Bronchial epithelial cell (primary cell): Measurements from ENCODE around the gene PARP8. TPM values are rescaled to one million over a fixed set of nuclear protein-coding genes. Genes with fewer than 3 reads are reported as not detected.

Experiments
- DNase-seq: peaks from one replicate; pipeline ENCODE4 v3.0.0-alpha.2; 2010; ENCODE audit warnings: low read depth
- FAIRE-seq: peaks from 2 replicates; lab custom pipeline; 2011; peaks lifted over from hg19 to GRCh38; lab: Jason Lieb, UNC
- H3K27me3 ChIP-seq: 2 replicates; pipeline ENCODE4 v1.5.1; 2011; ENCODE audit warnings: low read length; ENCODE audit not compliant: control insufficient read depth, insufficient read depth
- H3K36me3 ChIP-seq: 2 replicates; pipeline ENCODE4 v1.5.1; 2011; ENCODE audit warnings: low read length; ENCODE audit not compliant: control insufficient read depth, insufficient read depth
- H3K4me3 ChIP-seq: 2 replicates; pipeline ENCODE4 v1.5.1; 2011; ENCODE audit warnings: mild to moderate bottlenecking, low read depth, low read length, control low read depth
- total RNA-seq: library from RNA; depleted of rRNA; stranded (reverse); fragments of >200 nt; gene quantifications from 2 replicates; pipeline ENCODE4 v1.2.1, GENCODE V29; 2014
- TF ChIP-seq, protein P1 (sequence below): IDR thresholded peaks from 2 replicates; pipeline ENCODE4 v1.5.1; 2011; ENCODE audit warnings: mild to moderate bottlenecking, moderate library complexity, low read length, control low read depth, inconsistent platforms; ENCODE audit not compliant: insufficient read depth, severe bottlenecking

The PARP8 gene
- total RNA-seq, 1 donor from 2014 or later, result 14.5 TPM

DNA sequence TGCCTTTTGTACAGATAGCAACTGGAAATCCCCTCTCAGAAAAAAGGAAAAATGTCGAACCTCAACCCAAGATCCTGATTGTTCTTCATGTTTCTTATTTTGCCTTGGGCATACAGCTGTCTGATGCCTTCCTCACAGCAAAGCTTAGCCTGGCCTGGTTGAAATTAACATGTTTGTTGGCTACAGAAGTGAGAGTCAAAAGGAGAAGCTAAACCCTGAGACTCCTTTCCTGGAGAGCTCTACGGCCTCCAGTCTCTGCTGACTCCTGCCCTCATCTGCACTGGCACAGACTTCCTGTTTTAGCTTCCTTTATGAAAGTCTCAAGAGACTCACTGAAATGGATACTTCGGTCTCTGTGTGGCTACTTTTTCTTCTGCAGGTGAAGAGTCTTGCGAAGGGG lies 186.7 kb downstream of the PARP8 start:
- no peaks in the 10 kb centered on the region for H3K27me3 ChIP-seq
- FAIRE-seq (no peak), DNase-seq (no peak)
- no peak overlapping the region for H3K4me3 ChIP-seq
- TF ChIP-seq, protein P1, sequence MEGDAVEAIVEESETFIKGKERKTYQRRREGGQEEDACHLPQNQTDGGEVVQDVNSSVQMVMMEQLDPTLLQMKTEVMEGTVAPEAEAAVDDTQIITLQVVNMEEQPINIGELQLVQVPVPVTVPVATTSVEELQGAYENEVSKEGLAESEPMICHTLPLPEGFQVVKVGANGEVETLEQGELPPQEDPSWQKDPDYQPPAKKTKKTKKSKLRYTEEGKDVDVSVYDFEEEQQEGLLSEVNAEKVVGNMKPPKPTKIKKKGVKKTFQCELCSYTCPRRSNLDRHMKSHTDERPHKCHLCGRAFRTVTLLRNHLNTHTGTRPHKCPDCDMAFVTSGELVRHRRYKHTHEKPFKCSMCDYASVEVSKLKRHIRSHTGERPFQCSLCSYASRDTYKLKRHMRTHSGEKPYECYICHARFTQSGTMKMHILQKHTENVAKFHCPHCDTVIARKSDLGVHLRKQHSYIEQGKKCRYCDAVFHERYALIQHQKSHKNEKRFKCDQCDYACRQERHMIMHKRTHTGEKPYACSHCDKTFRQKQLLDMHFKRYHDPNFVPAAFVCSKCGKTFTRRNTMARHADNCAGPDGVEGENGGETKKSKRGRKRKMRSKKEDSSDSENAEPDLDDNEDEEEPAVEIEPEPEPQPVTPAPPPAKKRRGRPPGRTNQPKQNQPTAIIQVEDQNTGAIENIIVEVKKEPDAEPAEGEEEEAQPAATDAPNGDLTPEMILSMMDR, result no peak
- no peaks in the 10 kb centered on the region for H3K36me3 ChIP-seq

DNA sequence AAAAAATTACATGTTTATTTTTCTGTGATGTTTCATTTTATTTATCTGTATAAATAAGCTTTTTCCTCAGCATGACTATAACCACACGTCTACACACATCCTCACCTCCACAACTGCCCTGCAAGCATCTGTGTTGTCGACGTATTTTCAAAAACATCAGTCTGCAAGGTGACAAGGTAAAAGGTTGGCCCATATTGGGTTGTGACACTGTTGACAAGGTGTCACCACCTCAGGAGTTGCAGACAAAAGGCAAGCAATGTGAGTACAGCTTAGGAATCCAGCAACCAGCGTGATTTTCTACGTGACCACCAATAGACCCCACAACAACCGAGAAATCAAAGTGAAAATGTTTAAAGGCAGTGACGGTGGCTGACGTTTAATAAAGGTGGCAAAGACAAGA lies 187.6 kb downstream of the PARP8 start:
- Histone ChIP-seq H3K4me3 (no peak overlapping the region), H3K36me3 (no peaks in the 10 kb centered on the region), H3K27me3 (no peaks in the 10 kb centered on the region)
- TF ChIP-seq, protein P1, result no peak
- no peak for FAIRE-seq
- no peak for DNase-seq

DNA sequence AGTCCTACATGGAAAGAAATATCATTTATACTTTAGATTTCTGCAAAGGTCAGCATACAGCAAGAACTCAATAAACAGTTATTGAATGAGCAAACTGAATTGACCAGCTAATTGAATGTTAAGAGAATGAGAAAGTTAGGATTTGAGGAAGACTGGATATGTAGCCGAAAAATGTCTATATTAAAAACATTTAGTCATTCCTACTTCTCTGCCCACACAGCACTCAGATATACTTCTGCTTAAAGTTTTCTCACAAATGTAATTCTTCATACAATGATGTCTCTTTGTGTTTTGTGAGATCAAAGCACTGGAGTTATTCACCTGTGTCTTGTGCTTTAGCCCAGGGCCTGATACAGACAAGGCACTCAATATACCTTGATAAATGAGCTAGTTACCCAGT lies 188.6 kb downstream of the PARP8 start:
- no peaks in the 10 kb centered on the region for H3K27me3 ChIP-seq
- H3K36me3 ChIP-seq, result no peaks in the 10 kb centered on the region
- H3K4me3 ChIP-seq, result no peak overlapping the region
- DNase-seq, result no peak
- no peak for FAIRE-seq
- TF ChIP-seq, protein P1, result no peak

DNA sequence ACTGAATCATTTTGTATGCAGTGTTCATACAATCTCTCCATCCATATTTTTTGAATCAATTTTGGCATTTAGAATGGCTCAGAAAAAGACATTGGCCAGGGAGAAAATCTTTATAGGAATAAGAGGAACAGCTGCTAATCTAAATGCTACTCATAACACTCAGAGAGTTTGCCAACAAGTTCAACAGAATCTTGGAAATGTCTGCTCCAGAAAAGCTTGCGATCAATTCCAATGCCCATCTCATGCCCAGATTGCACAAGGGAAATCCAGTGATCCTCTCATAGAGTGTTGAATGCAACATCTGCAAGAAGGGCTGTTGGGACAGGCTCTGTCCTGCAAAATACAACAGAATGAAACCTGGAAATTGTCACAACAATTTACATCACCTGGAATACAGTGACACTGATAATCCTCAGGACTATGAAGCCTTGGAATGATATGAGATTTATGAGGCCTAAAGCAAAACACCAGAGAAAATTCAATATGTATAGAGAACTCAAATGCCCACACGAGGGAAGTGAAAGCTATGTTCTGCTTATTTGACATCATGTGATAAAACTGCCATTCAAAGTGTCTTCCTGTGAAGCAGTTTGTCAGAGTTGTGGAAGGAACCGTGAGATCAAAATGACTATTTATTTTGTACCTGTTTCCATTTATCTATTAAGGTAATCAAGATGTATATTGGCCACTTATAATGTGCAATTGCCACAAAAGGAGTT lies 190.1 kb downstream of the PARP8 start:
- FAIRE-seq (no peak), DNase-seq (no peak)
- H3K27me3 ChIP-seq, result no peaks in the 10 kb centered on the region
- H3K4me3 ChIP-seq, result no peak overlapping the region
- TF ChIP-seq, protein P1, result no peak
- H3K36me3 ChIP-seq, result no peaks in the 10 kb centered on the region

DNA sequence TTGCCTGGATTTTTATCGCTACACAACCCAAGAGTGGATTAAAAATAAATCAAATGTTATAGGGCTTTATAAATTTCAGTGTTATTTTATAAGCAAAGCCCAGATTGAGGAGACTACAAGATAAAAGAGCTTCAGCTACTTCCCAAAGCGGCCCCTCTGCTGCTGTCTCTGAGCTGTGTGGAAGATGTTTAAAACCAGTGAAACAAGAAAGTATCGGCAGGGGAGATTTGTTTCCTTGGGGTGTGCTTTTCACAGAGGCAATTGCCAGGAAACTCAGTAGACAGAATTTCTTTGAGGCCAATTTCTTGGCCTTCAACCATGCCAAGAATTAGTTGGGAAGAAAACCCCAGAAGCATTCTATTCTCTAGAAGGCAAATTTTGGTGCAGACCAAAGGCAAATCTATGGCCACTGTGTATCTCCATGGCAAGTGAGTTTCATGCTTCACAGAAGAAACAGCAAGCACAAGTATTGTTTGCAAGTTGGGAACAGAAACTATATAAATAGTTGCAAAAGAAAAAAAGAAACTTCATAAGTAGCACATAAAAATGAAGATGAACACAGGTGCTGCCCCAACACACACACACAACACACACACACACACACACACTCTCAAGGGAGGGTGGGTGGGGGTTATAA lies 197.2 kb downstream of the PARP8 start:
- no peaks in the 10 kb centered on the region for H3K27me3 ChIP-seq
- TF ChIP-seq, protein P1, result no peak

More for the DNA sequence above, 197.2 kb downstream of the PARP8 start:
- Histone ChIP-seq H3K4me3 (no peak overlapping the region), H3K36me3 (no peaks in the 10 kb centered on the region)
- FAIRE-seq, result no peak
- no peak for DNase-seq
